GM06990 (cell line): Measurements from ENCODE around the gene STARD6.
A peak's percentile ranks its signal among the peaks of the same experiment; 100 is the strongest.

Source experiments
- DNase-seq: peaks from one replicate; pipeline ENCODE4 v3.0.0-alpha.2; 2011; ENCODE audit not compliant: insufficient read length; ENCODE audit errors: extremely low read depth
- H3K27me3 ChIP-seq: replicated peaks from 2 replicates; pipeline ENCODE4 v1.6.0; 2011; ENCODE audit warnings: low read length; ENCODE audit not compliant: control insufficient read depth, insufficient read depth
- H3K36me3 ChIP-seq: 2 replicates; pipeline ENCODE4 v1.5.1; 2011; ENCODE audit warnings: low read length; ENCODE audit not compliant: control insufficient read depth, insufficient read depth
- H3K4me3 ChIP-seq: replicated peaks from 2 replicates; pipeline ENCODE4 v1.5.1; 2011; ENCODE audit warnings: low read depth, mild to moderate bottlenecking, control low read depth, low read length
- CTCF ChIP-seq: IDR thresholded peaks from 2 replicates; pipeline ENCODE4 v1.5.1; 2011; ENCODE audit warnings: low read length, control low read depth, mild to moderate bottlenecking, inconsistent platforms; ENCODE audit not compliant: insufficient read depth, poor library complexity, severe bottlenecking

Gene STARD6

DNA sequence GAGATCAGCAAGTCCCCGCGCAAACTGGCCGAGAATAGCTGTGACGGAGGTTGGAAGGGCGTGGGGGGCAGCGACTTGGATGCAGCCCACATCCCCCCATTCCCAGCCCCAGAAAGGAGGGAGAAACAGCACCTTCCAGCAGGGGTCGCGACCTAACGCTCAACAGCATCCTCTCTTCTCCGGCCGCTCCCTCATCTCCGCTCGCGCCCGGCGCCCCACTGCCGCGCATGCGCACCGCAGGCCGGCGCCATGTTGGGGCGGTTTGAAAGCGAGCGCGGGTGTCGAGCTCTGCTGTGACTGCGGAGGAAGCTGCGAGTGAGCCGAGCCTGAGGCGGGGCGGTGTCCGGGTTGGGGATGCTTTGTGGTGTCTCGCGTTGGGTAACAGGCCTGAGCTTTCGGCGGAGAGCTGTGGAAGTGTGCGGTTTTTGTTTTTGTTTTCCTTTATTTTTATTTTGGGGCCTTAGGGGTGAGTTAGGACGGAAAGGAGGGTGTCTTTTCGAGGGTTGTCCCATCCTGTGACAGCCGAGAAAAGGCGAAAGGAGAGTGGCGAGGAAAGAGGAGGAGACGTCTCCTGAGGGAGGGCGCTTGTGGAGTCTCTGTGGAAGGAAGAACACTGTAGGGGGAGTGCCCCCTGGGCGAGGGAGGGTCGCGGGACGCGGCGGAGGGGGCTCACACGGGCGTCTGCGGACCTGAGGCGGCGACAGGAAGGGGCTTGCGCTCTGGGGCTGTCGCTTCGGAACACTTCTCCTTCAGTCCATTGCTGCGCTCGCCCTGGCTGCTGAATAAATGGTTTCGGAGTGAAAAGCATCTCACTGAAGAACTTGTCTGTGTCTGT lies at the start of gene STARD6, which contains the start of gene C18orf54:
TSS of gene STARD6 (minus strand) at position 199 of the 835 bp plus-strand sequence. CDS start 3,285 bp downstream, outside the sequence.
TSS of gene C18orf54 (plus strand) at position 247 of the 835 bp plus-strand sequence. CDS start 2,667 bp downstream, outside the sequence.
- TF ChIP-seq CTCF = peak; percentile 78
- H3K27me3 ChIP-seq = no peaks in the 10 kb centered on the region
- no peaks in the 10 kb centered on the region for H3K36me3 ChIP-seq
- DNase-seq = peak; percentile 96
- peak within 1 kb of the TSS; percentile 96 for H3K4me3 ChIP-seq

GRCh38 chr18:54405290-54405689 lies 47.6 kb upstream of the STARD6 start:
- H3K4me3 ChIP-seq = no peak overlapping the region

DNA sequence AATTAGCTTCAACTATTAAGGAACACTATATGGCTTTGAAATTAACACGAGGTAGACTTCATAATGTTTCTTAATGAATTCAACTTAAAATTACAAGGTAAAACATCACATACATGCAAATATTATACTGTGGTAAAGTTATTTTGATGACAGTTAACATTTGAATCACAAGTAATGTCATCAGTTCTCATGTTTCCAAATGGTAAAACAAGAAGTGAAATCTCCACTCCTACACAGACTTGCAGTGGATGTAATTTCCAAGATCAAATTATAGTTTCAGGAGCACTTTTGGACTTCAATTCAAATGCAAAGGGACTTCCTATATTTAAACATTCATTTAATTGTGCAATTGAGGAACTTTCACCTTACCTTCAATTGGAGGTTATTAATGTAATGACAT lies 39.1 kb upstream of the STARD6 start:
- Histone ChIP-seq H3K36me3 (no peaks in the 10 kb centered on the region), H3K27me3 (no peaks in the 10 kb centered on the region), H3K4me3 (no peak overlapping the region)
- no peak for TF ChIP-seq CTCF
- DNase-seq = no peak

More at GRCh38 chr18:54405290-54405689, 47.6 kb upstream of the STARD6 start:
- Histone ChIP-seq H3K36me3 (no peaks in the 10 kb centered on the region), H3K27me3 (no peaks in the 10 kb centered on the region)
- no peak for DNase-seq
- no peak for TF ChIP-seq CTCF

DNA sequence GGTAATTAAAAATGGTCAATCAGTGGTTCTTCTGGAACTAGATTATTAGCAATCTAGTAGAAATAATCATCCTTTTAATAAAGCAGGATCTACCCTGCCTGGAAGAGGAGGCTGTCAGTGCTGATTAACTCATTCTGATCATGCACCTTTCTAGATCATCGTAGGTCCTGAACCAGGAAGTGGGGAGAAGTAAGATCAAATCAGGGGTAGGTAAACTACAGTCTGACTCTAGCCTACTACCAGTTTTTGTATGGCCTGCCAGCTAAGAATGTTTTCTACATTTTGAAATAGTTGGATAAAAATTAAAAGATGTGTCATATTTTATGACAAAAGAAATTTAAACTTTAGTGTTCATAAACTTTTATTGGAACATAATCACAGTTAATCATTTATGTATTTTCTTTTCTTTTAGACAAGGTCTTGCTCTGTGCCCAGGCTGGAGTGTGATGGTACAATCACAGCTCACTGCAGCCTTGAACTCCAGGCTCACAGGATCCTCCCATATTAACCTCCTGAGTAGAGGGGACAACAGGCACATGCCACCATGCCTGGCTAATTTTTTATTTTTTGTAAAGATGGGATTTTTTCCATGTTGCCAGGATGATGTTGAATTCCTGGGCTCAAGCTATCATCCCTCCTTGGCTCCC lies 36.1 kb upstream of the STARD6 start:
- no peak for TF ChIP-seq CTCF

GRCh38 chr18:54392543-54393023 lies 34.9 kb upstream of the STARD6 start:
- peak; percentile 19 for DNase-seq
- Histone ChIP-seq H3K4me3 (no peak overlapping the region), H3K36me3 (no peaks in the 10 kb centered on the region), H3K27me3 (no peaks in the 10 kb centered on the region)
- TF ChIP-seq CTCF = peak; percentile 62

More for the DNA sequence above, 36.1 kb upstream of the STARD6 start:
- no peaks in the 10 kb centered on the region for H3K27me3 ChIP-seq
- no peak for DNase-seq
- no peaks in the 10 kb centered on the region for H3K36me3 ChIP-seq
- H3K4me3 ChIP-seq = no peak overlapping the region
